Tibial nerve (tissue), 3 donors: ENCODE measurements around the gene MS4A12.

ENCODE experiments used
- CTCF ChIP-seq, 5 experiments: fragments of 200-600 bp in 3 of 5; fragments of 450-650 bp in 2 of 5; sonication (generic) in 3 of 5; IDR thresholded peaks; one replicate each; pipeline ENCODE4 v1.5.1; 2016 to 2019; ENCODE audit warnings: antibody characterized with exemption in 5 of 5, mild to moderate bottlenecking in 3 of 5, moderate library complexity in 2 of 5
- POLR2A ChIP-seq, 2 donors: fragments of 450-650 bp; IDR thresholded peaks; one replicate each; pipeline ENCODE4 v1.6.1; 2017; ENCODE audit warnings: antibody characterized with exemption in 2 of 2, mild to moderate bottlenecking in 2 of 2, moderate library complexity in 2 of 2

DNA sequence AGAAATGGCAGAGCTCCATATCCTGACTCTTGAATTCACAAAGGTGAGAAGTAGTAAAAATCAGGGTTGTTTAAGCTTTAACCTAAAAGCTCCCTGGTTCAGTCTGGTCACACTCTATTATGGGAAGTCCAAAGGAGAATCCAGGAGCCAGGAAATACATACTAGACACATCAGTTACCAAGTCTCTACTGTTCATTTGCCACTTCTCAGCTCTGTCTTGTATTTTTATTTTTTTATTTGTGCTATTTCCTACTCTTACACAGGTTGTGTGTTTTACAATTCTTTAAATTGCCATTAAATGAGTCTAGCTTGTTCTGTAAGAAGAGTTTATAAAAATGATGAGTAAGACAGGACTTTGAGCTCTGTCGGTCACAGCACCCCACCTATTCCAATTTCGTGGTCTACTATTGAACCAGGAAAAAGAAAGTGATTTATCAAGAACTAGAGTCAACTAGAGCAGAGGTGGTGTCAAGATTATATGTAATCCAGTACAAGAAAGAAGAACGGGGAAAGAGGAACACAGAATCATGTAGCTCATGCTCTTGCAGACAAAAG is 9.7 kb downstream of the MS4A12 start:
- TF ChIP-seq CTCF (IDR thresholded peaks at IDR 0.05): no peak
- no peak for TF ChIP-seq POLR2A (IDR thresholded peaks at IDR 0.05)
